HG03280 (cell line): Measurements from ENCODE around the gene PCDHGA10.
"Not testable (repeated sequence)": the region's sequence is repeated elsewhere in the genome, so short reads cannot be mapped to it uniquely, and the experiment has no call there.

ENCODE experiments used
- ATAC-seq: cut with Tn5 transposase; IDR thresholded peaks from one replicate; pipeline ENCODE4 v1.9.1; 2021; ENCODE audit warnings: mild to moderate bottlenecking, moderate library complexity; ENCODE audit not compliant: unreplicated experiment

The PCDHGA10 gene

DNA sequence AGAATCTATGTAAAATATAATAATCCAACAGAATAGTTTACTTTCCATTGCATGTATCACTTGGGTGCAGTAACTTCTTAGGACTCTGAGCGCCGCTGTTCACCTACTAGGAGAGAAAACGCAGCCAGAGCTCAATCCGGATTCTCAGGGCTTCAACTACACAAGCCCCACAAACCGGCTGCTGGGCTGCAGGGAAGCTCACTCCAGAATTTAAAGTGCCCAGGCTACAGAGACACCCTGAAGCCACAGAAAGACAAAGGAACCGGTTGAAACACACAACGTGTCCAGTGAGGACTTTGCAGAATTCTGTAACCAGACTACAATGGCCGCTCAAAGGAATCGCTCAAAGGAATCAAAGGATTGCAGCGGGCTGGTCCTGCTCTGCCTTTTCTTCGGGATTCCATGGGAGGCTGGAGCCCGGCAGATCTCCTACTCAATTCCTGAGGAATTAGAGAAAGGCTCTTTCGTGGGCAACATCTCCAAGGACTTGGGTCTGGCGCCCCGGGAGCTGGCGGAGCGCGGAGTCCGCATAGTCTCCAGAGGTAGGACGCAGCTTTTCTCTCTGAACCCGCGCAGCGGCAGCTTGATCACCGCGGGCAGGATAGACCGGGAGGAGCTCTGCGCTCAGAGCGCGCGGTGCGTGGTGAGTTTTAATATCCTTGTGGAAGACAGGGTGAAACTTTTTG lies at the start of gene PCDHGA10:
PCDHGA10 (plus strand) TSS at position 134 of the 686 bp plus-strand sequence; CDS start at position 323, 189 bp downstream.
- ATAC-seq = peak; percentile 66

GRCh38 chr5:141363952-141364660 lies 48.7 kb upstream of the PCDHGA10 start, which contains the start of gene PCDHGA5:
PCDHGA5 (plus strand) TSS chr5:141364162; CDS start chr5:141364331, 169 bp downstream.
- ATAC-seq = no peak

GRCh38 chr5:141366016-141366896 lies 46.5 kb upstream of the PCDHGA10 start:
- no peak for ATAC-seq

DNA sequence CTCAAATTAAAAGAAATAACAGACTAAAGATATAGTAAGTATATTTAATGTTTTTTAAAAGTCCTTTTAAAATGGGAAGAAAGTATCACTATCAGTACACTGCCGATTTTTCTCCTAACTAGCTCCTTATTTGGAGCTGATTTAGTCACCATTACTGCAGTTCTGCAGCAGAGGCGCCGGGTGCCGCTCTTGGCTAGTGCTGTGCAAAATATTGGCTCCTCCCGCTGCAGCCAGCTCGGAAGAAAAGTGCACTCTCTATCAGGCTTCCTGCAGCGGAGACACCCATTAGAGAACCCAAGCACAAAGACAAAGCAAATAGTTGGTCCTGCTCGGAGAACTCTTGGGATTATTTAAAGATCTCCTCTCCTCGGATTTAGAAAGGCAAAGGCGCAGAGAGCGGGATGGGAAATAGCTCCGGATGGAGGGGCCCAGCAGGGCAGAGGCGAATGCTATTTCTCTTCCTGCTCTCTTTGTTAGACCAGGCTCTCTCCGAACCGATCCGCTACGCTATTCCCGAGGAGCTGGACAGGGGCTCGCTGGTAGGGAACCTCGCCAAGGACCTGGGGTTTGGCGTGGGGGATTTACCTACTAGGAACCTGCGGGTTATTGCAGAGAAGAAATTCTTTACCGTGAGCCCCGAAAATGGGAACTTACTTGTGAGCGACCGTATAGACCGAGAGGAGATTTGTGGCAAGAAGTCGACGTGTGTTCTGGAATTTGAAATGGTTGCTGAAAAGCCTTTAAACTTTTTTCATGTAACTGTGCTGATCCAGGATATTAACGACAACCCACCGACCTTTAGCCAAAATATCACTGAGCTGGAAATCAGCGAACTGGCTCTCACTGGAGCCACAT lies 42.6 kb upstream of the PCDHGA10 start, which contains the start of gene PCDHGB3:
PCDHGB3 (plus strand) TSS at position 249 of the 855 bp plus-strand sequence; CDS start at position 402, 153 bp downstream.
- no peak for ATAC-seq

DNA sequence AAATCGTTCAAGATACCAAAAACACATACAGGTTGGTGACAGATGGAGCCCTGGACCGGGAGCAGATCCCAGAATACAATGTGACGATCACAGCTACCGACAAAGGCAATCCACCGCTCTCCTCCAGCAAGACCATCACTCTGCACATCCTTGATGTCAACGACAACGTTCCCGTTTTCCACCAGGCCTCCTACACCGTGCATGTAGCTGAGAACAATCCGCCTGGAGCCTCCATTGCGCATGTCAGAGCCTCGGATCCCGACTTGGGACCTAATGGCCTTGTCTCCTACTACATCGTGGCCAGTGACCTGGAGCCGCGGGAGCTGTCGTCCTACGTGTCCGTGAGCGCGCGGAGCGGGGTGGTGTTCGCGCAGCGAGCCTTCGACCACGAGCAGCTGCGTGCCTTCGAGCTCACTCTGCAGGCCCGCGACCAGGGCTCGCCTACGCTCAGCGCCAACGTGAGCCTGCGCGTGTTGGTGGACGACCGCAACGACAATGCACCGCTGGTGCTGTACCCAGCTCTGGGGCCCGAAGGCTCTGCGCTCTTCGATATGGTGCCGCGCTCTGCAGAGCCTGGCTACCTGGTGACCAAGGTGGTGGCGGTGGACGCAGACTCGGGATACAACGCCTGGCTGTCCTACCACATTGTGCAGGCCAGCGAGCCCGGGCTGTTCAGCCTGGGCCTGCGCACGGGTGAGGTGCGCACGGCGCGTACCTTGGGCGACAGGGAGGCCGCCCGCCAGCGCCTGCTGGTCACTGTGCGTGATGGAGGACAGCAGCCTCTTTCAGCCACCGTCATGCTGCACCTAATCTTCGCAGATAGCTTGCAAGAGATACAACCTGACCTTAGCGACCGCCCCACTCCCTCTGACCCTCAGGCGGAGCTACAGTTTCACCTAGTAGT lies 41.0 kb upstream of the PCDHGA10 start:
- no peak for ATAC-seq

- no peak for ATAC-seq
These were observed 39.0 kb upstream of the PCDHGA10 start, which contains the start of gene PCDHGA6 for GRCh38 chr5:141373673-141374317. PCDHGA6 (plus strand) TSS chr5:141373891; CDS start chr5:141374084, 193 bp downstream.

GRCh38 chr5:141374627-141375026 lies 38.2 kb upstream of the PCDHGA10 start:
- no peak for ATAC-seq

GRCh38 chr5:141375444-141376155 lies 37.2 kb upstream of the PCDHGA10 start:
- ATAC-seq = not testable (repeated sequence)

DNA sequence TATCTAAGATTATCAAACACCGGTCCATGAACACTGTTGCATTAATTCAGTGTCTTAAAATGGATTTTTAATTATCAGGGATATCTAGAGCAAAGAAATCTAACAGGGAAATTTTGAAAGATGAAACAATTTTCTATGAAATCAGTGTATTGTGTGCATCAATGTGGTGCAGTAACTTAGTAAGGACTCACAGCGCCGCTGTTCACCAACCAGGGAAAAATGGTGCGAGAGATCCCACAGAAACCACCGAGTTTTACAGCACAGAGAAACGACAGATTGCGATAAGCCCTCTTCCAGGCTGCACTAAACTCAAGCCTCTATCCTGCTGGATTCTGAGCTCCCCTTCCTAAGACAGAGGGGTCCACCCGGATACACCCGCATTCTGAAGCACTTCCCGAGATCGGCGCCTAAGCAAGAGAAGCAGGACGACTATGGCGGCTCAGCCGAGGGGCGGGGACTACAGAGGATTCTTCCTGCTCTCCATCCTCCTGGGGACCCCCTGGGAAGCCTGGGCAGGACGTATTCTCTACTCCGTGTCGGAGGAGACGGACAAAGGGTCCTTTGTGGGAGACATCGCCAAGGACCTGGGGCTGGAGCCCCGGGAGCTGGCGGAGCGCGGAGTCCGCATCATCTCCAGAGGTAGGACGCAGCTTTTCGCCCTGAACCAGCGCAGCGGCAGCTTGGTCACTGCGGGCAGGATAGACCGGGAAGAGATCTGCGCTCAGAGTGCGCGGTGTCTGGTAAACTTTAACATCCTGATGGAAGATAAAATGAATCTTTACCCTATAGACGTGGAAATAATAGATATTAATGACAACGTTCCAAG lies 30.1 kb upstream of the PCDHGA10 start, which contains the start of gene PCDHGA7:
PCDHGA7 (plus strand) TSS at position 274 of the 826 bp plus-strand sequence; CDS start at position 432, 158 bp downstream.
- ATAC-seq = no peak

DNA sequence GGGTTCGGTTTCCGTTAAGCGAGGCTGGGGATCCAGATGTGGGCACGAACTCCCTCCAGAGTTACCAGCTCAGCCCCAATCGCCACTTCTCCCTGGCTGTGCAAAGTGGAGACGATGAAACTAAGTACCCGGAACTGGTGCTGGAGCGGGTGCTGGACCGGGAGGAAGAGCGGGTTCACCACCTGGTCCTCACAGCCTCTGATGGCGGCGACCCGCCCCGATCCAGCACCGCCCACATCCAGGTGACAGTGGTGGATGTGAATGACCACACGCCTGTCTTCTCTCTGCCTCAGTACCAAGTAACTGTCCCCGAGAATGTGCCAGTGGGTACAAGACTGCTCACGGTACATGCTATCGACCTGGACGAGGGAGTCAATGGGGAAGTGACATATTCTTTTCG lies 29.4 kb upstream of the PCDHGA10 start:
- no peak for ATAC-seq

DNA sequence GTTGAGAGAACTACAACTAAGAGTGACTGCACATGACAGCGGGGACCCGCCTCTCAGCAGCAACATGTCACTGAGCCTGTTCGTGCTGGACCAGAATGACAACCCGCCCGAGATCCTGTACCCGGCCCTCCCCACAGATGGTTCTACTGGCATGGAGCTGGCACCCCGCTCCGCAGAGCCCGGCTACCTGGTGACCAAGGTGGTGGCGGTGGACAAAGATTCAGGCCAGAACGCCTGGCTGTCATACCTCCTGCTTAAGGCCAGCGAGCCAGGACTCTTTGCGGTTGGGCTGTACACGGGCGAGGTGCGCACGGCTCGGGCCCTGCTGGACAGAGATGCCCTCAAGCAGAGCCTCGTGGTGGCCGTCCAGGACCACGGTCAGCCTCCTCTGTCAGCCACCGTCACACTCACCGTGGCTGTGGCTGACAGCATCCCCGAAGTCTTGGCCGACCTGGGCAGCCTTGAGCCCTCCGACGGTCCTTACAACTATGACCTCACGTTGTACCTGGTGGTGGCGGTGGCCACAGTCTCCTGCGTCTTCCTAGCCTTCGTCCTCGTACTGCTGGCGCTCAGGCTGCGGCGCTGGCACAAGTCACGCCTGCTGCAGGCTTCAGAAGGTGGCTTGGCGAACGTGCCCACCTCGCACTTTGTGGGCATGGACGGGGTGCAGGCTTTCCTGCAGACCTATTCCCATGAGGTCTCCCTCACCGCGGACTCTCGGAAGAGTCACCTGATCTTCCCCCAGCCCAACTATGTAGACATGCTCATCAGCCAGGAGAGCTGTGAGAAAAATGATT lies 28.1 kb upstream of the PCDHGA10 start:
- no peak for ATAC-seq

- ATAC-seq = peak; percentile 93
These were observed 25.1 kb upstream of the PCDHGA10 start, which contains the start of gene PCDHGB4 for GRCh38 chr5:141387557-141388311. PCDHGB4 (plus strand) TSS chr5:141387698; CDS start chr5:141387885, 187 bp downstream.

- ATAC-seq = no peak
These were observed 24.1 kb upstream of the PCDHGA10 start for GRCh38 chr5:141388661-141389060.

GRCh38 chr5:141389153-141390042 lies 23.4 kb upstream of the PCDHGA10 start:
- no peak for ATAC-seq
